ENCODE results near the gene TEAD4. TPM values are rescaled to one million over a fixed set of nuclear protein-coding genes. Genes with fewer than 3 reads are reported as not detected.

Gene TEAD4
- total RNA-seq, 1 donor from 2014 or later: 8.8 TPM

DNA sequence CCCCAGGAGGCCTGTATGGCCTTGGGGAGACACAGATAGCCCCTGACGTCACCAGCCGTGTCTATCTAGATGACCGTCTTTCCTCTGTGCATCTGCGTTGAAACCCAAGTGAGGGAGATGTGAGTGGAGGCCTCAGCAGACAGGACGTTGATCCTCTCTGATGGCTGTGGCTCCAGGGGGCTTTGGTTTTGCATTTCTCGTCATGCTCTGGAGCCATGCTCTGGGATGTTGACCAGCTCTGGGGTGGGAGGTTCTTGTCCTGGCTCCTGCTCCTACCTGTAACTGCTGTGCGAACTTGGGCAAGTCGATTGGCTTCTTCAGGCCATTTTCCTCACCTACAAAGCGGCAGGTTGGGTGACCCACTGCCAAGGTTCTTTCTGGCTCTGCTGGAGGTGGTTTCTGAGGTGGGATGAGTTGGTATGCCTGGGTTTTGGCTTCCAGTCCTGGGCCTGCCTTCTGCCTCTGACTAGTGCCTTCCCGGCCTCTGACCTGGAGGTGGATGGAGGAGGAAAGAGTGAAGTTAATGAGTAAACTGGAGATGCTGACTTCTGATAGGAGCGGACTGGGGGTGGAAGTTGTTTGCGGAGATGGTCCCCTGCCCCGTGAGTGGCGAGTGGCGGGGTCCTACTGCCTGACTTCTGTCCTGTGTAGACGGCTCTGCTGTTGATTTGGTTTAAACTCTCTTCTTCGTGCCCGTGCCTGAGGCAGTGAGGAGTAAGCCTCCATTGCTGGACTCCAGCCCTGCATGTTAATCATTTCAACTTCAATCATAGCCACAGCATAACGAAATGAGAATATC is 126.3 kb downstream of the TEAD4 start:
- Histone ChIP-seq H4K20me1 (ENCODE audit: low read depth) (peaks cover 4% of the 10 kb centered on the region), H3K4me1 (peaks cover 27% of the 10 kb centered on the region), H3K36me3 (no peaks in the 10 kb centered on the region), H3K27me3 (no peaks in the 10 kb centered on the region), H2AFZ (replicated peaks) (no peak overlapping the region), H3K79me2 (ENCODE audit: low read depth) (no peaks in the 10 kb centered on the region), H3F3A (ENCODE audit: low read depth) (peaks cover 28% of the 10 kb centered on the region), H3K9ac (no peak overlapping the region), H3K27ac (no peak overlapping the region), H3K4me3 (no peak overlapping the region), H3K9me3 (ENCODE audit: low read depth) (no peaks in the 10 kb centered on the region), H3K4me2 (no peak overlapping the region)
- Mint-ChIP-seq H3K27me3 (ENCODE audit: insufficient read depth, low read depth) (no peaks in the 10 kb centered on the region), H3K36me3 (peaks cover 6% of the 10 kb centered on the region), H3K4me1 (peaks cover 32% of the 10 kb centered on the region), H3K4me3 (no peak overlapping the region), H3K27ac (peak overlapping the region; percentile 11), H3K9me3 (no peaks in the 10 kb centered on the region)
- no peak for TF ChIP-seq EZH2phosphoT487 (IDR thresholded peaks at IDR 0.05)
- no peak for TF ChIP-seq EZH2 (IDR thresholded peaks at IDR 0.05)
- TF ChIP-seq, protein P1, sequence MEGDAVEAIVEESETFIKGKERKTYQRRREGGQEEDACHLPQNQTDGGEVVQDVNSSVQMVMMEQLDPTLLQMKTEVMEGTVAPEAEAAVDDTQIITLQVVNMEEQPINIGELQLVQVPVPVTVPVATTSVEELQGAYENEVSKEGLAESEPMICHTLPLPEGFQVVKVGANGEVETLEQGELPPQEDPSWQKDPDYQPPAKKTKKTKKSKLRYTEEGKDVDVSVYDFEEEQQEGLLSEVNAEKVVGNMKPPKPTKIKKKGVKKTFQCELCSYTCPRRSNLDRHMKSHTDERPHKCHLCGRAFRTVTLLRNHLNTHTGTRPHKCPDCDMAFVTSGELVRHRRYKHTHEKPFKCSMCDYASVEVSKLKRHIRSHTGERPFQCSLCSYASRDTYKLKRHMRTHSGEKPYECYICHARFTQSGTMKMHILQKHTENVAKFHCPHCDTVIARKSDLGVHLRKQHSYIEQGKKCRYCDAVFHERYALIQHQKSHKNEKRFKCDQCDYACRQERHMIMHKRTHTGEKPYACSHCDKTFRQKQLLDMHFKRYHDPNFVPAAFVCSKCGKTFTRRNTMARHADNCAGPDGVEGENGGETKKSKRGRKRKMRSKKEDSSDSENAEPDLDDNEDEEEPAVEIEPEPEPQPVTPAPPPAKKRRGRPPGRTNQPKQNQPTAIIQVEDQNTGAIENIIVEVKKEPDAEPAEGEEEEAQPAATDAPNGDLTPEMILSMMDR (IDR thresholded peaks at IDR 0.05): no peak
- DNase-seq (ENCODE audit: low spot score): no peak

GRCh38 chr12:3086211-3086610 is 127.0 kb downstream of the TEAD4 start:
- H3K4me3 Mint-ChIP-seq: no peak overlapping the region
- Histone ChIP-seq H3K27me3 (no peaks in the 10 kb centered on the region), H3K4me3 (no peak overlapping the region), H3K79me2 (ENCODE audit: low read depth) (no peaks in the 10 kb centered on the region), H3K4me2 (no peak overlapping the region), H3K27ac (no peak overlapping the region), H2AFZ (replicated peaks) (no peak overlapping the region), H3K36me3 (no peaks in the 10 kb centered on the region), H3F3A (ENCODE audit: low read depth) (peaks cover 35% of the 10 kb centered on the region), H3K4me1 (peaks cover 33% of the 10 kb centered on the region), H4K20me1 (ENCODE audit: low read depth) (peaks cover 10% of the 10 kb centered on the region), H3K9ac (no peak overlapping the region), H3K9me3 (ENCODE audit: low read depth) (no peaks in the 10 kb centered on the region)
- H3K9me3 Mint-ChIP-seq: no peaks in the 10 kb centered on the region
- TF ChIP-seq, protein P1 (IDR thresholded peaks at IDR 0.05): no peak
- TF ChIP-seq EZH2 (IDR thresholded peaks at IDR 0.05): no peak
- no peak for TF ChIP-seq EZH2phosphoT487 (IDR thresholded peaks at IDR 0.05)
- H3K4me1 Mint-ChIP-seq: peaks cover 39% of the 10 kb centered on the region
- no peaks in the 10 kb centered on the region for H3K27me3 Mint-ChIP-seq (ENCODE audit: insufficient read depth, low read depth)
- DNase-seq (ENCODE audit: low spot score): no peak
- peak overlapping the region; percentile 11 for H3K27ac Mint-ChIP-seq
- H3K36me3 Mint-ChIP-seq: peaks cover 6% of the 10 kb centered on the region

DNA sequence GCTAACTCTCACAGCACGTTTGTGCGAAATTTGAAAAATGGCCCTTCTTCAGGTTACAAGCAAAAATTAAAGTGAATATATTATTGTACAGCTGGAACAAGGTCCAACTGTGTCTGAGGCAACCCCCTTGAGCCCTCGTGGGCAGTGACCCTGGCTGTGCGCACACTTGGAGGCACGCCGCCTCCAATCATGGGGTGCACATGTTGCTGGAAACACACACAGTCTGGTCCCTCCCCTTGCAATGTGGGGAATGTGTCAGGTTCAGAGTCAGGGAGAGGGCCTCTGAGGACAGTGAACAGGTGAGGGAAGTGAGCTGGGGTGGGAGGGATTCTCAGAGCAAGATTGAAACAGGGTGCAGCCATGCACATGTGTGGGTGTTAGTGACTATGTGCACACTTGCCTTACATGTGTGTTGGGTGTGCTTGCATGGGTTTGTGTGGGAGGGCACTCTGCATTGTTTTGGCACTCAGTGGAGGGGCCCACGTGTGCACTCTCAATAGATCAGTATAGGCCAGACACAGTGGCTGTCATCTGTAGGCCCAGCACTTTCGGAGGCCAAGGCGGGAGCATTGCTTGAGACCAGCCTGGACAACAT is 127.6 kb downstream of the TEAD4 start:
- H3K4me3 ChIP-seq: no peak overlapping the region
- H3K4me3 Mint-ChIP-seq: no peak overlapping the region
- H3K27me3 ChIP-seq: no peaks in the 10 kb centered on the region
- H2AFZ ChIP-seq (replicated peaks): no peak overlapping the region
- no peaks in the 10 kb centered on the region for H3K36me3 ChIP-seq
- no peak overlapping the region for H3K9ac ChIP-seq
- peaks cover 6% of the 10 kb centered on the region for H3K36me3 Mint-ChIP-seq
- no peaks in the 10 kb centered on the region for H3K9me3 ChIP-seq (ENCODE audit: low read depth)
- TF ChIP-seq EZH2 (IDR thresholded peaks at IDR 0.05) (no peak), EZH2phosphoT487 (IDR thresholded peaks at IDR 0.05) (no peak)
- TF ChIP-seq, protein P1 (IDR thresholded peaks at IDR 0.05): no peak
- H3K27ac ChIP-seq: no peak overlapping the region
- no peak for DNase-seq (ENCODE audit: low spot score)
- no peaks in the 10 kb centered on the region for H3K79me2 ChIP-seq (ENCODE audit: low read depth)
- no peak overlapping the region for H3K4me2 ChIP-seq
- H3K27ac Mint-ChIP-seq: no peak overlapping the region
- H4K20me1 ChIP-seq (ENCODE audit: low read depth): peaks cover 16% of the 10 kb centered on the region
- peaks cover 45% of the 10 kb centered on the region for H3K4me1 Mint-ChIP-seq
- peaks cover 39% of the 10 kb centered on the region for H3K4me1 ChIP-seq
- no peaks in the 10 kb centered on the region for H3K9me3 Mint-ChIP-seq
- H3F3A ChIP-seq (ENCODE audit: low read depth): peaks cover 41% of the 10 kb centered on the region
- no peaks in the 10 kb centered on the region for H3K27me3 Mint-ChIP-seq (ENCODE audit: insufficient read depth, low read depth)

Measured in neural progenitor cell (in vitro differentiated cells).